Mammary epithelial cell (primary cell): ENCODE results near the gene NPRL2.

ENCODE experiments used
- CTCF ChIP-seq, 2 donors: IDR thresholded peaks in 1 of 2; conservative IDR thresholded peaks in 1 of 2; 2 replicates each; pipeline ENCODE4 v1.5.1; 2011 to 2012; ENCODE audit warnings: inconsistent platforms in 2 of 2, low read length in 2 of 2, mild to moderate bottlenecking in 2 of 2, control low read depth in 1 of 2, low read depth in 1 of 2; ENCODE audit not compliant: insufficient read depth in 1 of 2; ENCODE audit errors: extremely low read depth in 1 of 2
- EZH2 ChIP-seq: IDR thresholded peaks from 2 replicates; pipeline ENCODE4 v1.6.1; 2012; ENCODE audit warnings: low read length, inconsistent platforms, borderline replicate concordance

GRCh38 chr3:50299638-50299928, 51.0 kb downstream of the NPRL2 start:
- TF ChIP-seq EZH2 (no peak), CTCF (conservative IDR thresholded peaks at IDR 0.05 in 1 of 2, IDR thresholded peaks at IDR 0.05 in 1 of 2; ENCODE audit: extremely low read depth in 1 of 2, insufficient read depth in 1 of 2, low read depth in 1 of 2, low read length in 2 of 2) (no peak)
